GM18505 (cell line): ENCODE results near the gene ACSL3.

ENCODE experiments used
- ATAC-seq: cut with Tn5 transposase; IDR thresholded peaks from one replicate; pipeline ENCODE4 v1.9.1; 2021; ENCODE audit not compliant: unreplicated experiment
- POLR2A ChIP-seq: IDR thresholded peaks from 4 replicates; pipeline ENCODE4 v1.6.1; 2011; ENCODE audit warnings: borderline replicate concordance; ENCODE audit not compliant: insufficient read depth, insufficient read length; ENCODE audit errors: extremely low read depth

The ACSL3 gene

DNA sequence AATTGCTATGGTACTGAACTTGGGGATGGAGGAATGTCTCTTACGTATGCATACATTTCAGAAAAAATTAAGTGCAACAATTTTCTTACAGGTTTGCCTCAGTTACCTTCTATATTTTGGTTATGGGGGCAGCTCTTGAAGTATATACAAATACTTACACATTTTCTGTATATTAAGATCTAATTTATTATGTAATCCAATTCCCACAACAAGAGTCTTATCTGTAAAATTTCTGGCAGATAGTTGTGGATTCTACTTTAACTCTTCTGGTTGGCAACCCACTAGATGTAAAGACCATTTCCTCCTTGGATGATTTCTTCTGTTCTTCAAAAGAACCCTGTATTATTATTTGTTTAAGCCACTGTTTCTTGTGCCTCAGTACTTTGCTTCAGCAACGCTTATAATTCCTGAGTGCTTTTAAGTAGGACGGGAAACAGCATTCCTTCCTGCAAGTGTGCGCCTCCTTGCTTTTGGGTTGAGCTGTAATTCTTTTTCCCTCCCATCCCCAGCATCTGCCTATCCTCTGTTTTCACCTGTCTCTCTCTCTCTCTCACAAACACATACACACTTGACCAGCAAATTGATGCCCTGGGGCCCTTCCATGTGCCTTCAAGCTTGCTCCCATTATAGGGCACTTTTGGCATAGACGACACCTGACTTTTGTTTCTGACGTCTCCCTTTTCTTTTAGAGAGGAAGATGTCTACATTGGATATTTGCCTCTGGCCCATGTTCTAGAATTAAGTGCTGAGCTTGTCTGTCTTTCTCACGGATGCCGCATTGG, 61.4 kb downstream of the ACSL3 start:
- TF ChIP-seq POLR2A, result no peak
- ATAC-seq, result no peak

DNA sequence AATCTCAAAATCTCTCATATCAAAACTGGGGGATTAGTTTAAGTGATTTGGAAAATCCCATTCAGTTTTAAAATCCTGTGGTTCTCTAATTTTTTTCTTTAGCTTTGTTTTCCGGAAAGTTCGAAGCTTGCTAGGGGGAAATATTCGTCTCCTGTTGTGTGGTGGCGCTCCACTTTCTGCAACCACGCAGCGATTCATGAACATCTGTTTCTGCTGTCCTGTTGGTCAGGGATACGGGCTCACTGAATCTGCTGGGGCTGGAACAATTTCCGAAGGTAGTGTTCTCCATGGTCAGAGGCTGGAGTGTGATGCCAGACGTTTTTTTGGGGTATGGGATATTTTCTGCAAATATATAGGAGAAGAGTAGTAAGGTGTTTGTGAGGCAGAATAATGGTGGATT, 66.1 kb downstream of the ACSL3 start:
- no peak for ATAC-seq
- no peak for TF ChIP-seq POLR2A

DNA sequence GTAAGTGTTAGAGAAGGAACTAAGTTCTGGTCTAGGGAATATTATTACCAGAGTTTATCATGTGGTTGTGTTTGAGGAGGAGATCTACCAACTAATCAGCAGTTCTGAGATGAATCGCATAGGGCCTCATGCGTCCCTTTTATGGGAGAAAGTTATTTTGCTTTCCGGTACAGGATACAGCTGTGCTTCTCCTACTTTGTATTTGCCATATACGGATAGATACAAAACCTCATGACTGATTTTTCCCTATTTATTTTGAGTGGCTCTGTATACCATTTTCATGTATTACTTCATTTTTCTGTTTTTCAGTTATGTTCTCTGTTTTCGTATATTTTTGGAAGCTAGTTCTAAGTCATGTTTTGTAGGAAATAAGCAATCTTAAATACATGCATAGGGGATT, 66.8 kb downstream of the ACSL3 start:
- no peak for TF ChIP-seq POLR2A
- no peak for ATAC-seq

DNA sequence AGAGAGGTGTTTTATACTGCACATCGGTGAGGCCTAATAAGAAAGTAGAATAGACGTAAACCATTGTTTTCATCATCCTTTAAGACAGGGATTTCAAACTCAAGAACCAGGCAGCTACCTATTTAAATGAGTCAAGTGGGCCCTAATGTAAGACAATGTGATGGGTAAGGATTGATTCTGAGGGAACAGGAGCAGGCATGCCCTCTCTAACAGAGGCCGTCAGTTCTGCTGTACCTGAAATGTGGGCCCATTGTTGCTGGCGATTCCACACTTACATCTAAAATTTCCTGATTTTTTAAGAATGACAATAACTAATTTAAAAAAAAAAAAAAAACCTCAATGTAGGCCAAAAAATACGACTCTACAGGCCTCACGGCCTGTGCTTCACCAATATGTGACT, 67.5 kb downstream of the ACSL3 start:
- TF ChIP-seq POLR2A, result no peak
- ATAC-seq, result no peak

DNA sequence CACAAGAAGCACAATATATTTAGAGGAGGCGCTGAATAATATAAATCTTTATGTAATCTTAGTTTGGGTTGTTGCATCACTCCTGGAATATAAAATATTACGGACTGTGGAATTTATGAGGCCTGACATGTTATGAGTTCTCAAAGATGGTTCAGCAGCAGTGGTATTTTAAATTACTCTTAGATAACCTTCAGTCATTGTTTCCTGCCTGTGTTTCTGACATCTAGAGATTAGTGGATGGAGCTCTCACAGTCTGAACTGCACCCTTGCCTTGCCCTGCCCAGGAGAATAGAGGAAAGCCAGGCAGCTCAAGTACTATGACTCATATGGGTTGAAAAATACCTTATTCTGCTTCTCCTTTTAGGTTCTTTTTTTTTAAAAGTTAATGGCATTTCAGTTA, 70.0 kb downstream of the ACSL3 start:
- no peak for ATAC-seq
- TF ChIP-seq POLR2A, result no peak

DNA sequence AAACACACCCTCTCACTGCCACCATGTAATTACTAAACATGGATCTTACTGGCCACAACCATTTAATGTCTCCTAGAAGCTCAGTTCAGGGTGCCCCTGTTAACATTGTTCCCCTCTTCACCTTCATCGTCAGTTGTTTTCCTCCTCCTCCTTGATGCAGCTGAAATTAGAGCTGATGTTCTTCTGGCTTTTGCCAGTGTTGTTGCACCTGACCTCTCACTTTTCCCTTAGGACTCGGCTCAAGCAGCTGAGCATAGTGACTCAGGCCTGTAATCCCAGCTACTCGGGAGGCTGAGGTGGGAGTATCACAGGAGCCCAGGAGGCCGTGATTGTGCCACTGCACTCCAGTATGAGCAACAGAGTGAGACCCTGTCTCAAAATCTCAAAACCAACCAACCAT, 70.8 kb downstream of the ACSL3 start:
- no peak for TF ChIP-seq POLR2A
- ATAC-seq, result no peak

DNA sequence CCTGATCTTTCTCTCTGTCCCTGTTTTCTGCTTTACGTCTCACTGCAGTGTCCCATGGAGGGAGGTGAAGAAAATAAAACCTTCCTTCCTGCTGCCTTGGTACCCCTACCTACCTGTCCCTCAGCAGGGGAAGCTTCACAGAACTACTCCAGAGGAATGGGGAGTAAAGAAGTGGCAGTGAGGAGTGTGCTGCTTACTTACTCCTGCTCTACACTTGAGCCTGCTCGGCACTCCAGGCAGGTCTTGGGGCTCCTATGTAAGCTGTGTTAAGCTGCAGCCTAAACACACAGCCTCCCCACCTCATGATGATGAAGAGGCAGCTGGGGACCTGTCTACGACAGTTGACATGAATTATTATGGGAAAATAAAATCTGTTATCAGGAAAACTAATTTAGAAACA, 72.6 kb downstream of the ACSL3 start:
- no peak for ATAC-seq
- TF ChIP-seq POLR2A, result no peak

DNA sequence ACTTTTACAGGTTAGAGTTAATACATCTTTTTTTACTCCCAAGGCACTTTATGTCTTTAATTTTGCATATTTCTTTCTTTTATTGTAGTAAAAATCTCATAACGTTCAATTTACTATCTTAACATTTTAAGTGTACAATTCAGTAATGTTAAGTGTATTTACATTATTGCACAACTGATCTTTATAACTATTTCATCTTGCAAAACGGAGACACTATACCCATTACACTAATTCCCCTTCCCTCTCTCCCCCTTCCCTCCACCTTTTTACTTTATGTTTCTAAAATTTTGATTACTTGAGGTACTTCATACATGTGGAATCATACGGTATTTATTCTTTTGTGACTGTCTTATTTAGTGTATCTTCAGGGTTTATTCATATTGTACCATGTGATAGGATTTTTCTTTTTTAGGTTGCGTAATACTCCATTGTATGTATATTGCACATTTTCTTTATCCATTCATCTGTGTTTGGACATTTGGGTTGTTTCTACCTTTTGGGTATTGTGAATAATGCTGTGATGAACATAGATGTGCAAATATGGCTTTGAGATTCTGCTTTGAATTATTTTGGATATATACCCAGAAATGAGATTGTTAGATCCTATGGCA, 75.0 kb downstream of the ACSL3 start:
- no peak for ATAC-seq
- TF ChIP-seq POLR2A, result no peak

DNA sequence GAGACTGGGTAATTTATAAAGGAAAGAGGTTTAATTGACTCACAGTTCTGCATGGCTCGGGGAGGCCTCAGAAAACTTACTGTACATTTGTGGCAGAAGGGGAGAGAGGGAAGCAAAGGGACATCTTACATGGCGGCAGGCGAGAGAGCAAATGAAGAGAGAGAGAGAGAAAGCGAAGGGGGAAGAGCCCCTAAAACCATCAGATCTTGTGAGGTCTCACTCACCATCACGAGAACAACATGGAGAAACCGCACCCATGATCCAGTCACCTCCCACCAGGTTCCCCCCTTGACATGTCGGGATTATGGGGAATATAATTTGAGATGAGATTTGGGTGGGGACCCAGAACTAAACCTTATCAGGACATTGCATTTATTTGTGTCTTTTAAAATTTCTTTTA, 75.9 kb downstream of the ACSL3 start:
- ATAC-seq, result no peak
- no peak for TF ChIP-seq POLR2A

DNA sequence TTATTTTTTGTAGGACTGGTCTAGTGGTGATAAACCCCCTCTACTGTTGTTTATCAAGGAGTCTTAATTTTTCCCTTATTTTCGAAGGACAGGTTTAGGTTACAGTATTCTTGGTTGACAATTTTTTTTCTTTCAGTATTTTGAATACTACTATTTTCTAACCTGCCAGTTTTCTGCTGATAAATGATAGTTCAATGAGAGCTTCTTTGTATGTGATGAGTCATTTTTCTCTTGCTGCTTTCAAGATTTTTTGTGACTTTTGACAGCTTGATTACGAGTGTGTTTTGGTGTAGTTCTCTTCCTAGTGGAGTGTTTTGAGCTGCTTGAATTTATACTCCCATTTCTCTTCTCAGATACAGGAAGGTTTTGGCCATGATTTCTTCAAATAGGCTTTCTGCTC, 77.5 kb downstream of the ACSL3 start:
- ATAC-seq, result no peak
- TF ChIP-seq POLR2A, result no peak

DNA sequence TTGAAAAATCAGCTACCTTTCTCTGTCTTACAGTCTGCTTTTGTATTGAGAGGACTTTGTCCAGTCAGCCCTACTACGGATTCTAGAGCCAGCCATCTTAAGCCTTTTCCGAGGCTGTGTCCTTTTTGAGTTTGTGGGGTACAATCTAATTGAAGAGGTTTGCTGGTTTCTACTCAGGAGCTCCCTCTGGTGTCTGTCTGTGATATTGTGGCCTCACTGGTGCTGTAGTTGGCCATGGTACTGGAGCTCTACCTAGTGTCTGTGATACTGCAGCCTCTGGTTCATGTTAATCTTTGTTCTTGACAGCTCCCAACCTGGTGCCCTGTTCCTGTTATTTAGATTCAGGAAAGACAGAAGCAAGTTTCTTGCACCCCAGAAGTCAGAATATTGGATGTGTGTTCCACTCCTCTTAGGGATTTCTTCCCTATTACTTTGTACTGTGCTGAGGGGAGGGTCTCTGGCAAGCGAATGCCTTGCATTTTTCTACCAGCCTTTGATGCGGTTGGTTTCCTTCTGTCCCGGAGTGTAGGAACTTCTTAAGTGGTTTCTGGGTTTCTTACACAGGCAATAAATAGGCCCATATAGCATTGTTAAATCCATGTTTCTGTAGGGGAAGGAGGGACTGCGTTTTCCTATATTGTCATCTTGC, 78.5 kb downstream of the ACSL3 start:
- TF ChIP-seq POLR2A, result no peak
- peak; percentile 67 for ATAC-seq

DNA sequence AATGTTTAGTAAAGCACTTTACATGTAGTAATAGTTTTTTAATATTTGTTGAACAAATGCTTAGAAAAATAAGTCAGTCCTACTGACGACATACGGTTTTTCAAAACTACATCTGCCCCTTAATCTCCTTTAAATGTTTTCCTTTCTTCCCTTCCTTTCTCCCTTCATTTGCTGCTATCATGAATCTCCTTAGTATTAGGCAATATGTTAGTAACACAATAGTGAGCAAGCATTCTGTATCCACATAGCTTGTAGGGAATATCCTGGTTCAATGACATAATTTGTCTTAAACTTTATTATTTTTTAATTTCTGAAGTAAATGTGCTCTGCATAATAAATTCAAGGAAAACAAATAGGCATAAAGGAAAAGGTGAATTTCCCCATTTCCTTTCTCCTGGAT, 79.1 kb downstream of the ACSL3 start:
- ATAC-seq, result no peak
- TF ChIP-seq POLR2A, result no peak

DNA sequence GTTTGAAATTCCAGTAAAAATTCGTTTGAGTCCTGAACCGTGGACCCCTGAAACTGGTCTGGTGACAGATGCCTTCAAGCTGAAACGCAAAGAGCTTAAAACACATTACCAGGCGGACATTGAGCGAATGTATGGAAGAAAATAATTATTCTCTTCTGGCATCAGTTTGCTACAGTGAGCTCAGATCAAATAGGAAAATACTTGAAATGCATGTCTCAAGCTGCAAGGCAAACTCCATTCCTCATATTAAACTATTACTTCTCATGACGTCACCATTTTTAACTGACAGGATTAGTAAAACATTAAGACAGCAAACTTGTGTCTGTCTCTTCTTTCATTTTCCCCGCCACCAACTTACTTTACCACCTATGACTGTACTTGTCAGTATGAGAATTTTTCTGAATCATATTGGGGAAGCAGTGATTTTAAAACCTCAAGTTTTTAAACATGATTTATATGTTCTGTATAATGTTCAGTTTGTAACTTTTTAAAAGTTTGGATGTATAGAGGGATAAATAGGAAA, 80.7 kb downstream of the ACSL3 start:
- ATAC-seq, result no peak
- TF ChIP-seq POLR2A, result no peak

DNA sequence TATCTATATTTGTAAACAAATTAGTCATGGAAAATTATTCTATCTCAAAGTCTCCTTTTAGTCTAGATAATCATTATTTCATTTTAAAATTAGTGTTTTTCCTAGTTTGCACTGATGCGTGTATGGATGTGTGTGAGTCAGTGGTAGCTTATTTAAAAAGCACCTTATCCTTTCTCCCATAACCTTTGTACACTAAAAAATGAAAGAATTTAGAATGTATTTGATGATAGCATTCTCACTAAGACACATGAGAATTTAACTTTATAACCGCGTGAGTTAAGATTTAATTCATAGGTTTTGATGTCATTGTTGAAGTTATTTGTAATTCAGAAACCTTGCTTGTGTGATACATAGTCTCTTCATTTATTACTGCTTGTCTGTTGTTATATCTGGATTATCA, 81.7 kb downstream of the ACSL3 start:
- ATAC-seq, result no peak
- no peak for TF ChIP-seq POLR2A
